NB4 (cell line): ENCODE data around the gene ADRA2C.

Source experiments
- POLR2A ChIP-seq: IDR thresholded peaks from 2 replicates; pipeline ENCODE4 v1.6.1; 2011; ENCODE audit warnings: mild to moderate bottlenecking; ENCODE audit not compliant: insufficient read length; ENCODE audit errors: extremely low read depth
- TF ChIP-seq, protein P1 (sequence below): IDR thresholded peaks from one replicate; pipeline ENCODE4 v1.5.1; 2012; ENCODE audit warnings: low read depth, low read length
- TF ChIP-seq, protein P2 (sequence below): IDR thresholded peaks from 2 replicates; pipeline ENCODE4 v1.6.1; 2011; ENCODE audit warnings: low read depth, low read length

DNA sequence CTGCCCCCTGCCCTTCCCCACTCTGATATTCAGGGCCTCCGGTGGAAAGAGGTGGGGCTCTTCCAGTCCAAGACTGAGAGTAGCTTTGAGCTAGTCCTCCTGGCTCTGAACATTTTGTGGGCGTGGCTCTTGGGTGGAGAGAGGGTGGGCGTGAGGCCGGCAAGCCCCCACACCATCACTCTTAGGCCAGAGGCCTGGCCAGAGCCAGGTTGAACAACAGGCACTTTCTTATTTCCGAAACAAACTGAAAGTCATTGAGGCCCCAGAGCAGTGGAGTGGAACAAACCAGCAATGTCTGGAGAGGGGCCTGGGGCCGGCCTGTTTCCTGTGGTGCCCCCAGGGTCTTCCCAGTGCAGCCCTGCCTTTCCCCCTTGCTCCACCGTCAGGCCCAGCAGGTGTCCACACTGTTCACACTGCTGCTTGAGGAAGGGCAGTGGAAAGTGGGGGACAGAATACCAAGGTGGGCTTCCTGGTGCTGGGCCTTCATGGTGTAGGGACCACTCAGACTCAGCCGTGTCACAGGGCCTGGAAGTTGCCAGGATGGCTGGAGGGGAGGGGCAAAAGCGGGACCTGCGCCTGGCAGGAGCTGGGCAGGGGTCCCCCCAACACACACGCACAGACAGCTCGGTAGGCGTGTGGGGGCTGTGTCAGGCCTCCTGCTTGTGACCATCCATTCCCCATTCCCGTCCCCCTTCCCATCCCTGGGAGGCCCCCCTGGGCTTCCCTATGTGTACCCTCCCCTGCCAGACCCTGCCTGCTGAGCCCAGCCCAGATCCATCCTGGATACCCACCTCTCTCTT is 2.9 kb downstream of the ADRA2C start:
- no peak for TF ChIP-seq POLR2A
- TF ChIP-seq, protein P1, sequence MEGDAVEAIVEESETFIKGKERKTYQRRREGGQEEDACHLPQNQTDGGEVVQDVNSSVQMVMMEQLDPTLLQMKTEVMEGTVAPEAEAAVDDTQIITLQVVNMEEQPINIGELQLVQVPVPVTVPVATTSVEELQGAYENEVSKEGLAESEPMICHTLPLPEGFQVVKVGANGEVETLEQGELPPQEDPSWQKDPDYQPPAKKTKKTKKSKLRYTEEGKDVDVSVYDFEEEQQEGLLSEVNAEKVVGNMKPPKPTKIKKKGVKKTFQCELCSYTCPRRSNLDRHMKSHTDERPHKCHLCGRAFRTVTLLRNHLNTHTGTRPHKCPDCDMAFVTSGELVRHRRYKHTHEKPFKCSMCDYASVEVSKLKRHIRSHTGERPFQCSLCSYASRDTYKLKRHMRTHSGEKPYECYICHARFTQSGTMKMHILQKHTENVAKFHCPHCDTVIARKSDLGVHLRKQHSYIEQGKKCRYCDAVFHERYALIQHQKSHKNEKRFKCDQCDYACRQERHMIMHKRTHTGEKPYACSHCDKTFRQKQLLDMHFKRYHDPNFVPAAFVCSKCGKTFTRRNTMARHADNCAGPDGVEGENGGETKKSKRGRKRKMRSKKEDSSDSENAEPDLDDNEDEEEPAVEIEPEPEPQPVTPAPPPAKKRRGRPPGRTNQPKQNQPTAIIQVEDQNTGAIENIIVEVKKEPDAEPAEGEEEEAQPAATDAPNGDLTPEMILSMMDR = no peak
- TF ChIP-seq, protein P2, sequence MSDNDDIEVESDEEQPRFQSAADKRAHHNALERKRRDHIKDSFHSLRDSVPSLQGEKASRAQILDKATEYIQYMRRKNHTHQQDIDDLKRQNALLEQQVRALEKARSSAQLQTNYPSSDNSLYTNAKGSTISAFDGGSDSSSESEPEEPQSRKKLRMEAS = no peak
